HG03060 (cell line): ENCODE data around the gene COX7A2L.

Experiments
- ATAC-seq: cut with Tn5 transposase; IDR thresholded peaks from one replicate; pipeline ENCODE4 v1.9.1; 2021; ENCODE audit warnings: low read depth, moderate number of reproducible peaks; ENCODE audit not compliant: unreplicated experiment

The COX7A2L gene

GRCh38 chr2:42321452-42322064 is 39.5 kb downstream of the COX7A2L start:
- no peak for ATAC-seq

GRCh38 chr2:42319265-42319664 is 41.8 kb downstream of the COX7A2L start:
- no peak for ATAC-seq

GRCh38 chr2:42317945-42318344 is 43.1 kb downstream of the COX7A2L start:
- ATAC-seq, result no peak

- ATAC-seq, result no peak
These were observed 43.5 kb downstream of the COX7A2L start for GRCh38 chr2:42317486-42317885.

GRCh38 chr2:42316910-42317309 is 44.1 kb downstream of the COX7A2L start:
- no peak for ATAC-seq

GRCh38 chr2:42315844-42316470 is 45.1 kb downstream of the COX7A2L start:
- no peak for ATAC-seq

- no peak for ATAC-seq
These were observed 46.0 kb downstream of the COX7A2L start for GRCh38 chr2:42314892-42315468.

- ATAC-seq, result no peak
These were observed 48.9 kb downstream of the COX7A2L start for GRCh38 chr2:42312106-42312505.

- ATAC-seq, result no peak
These were observed 51.0 kb downstream of the COX7A2L start for GRCh38 chr2:42310007-42310515.

- no peak for ATAC-seq
These were observed 51.7 kb downstream of the COX7A2L start for GRCh38 chr2:42309366-42309765.

GRCh38 chr2:42307180-42307579 is 53.8 kb downstream of the COX7A2L start:
- no peak for ATAC-seq

GRCh38 chr2:42304059-42304713 is 56.8 kb downstream of the COX7A2L start:
- no peak for ATAC-seq

GRCh38 chr2:42303252-42303651 is 57.8 kb downstream of the COX7A2L start:
- ATAC-seq, result no peak

GRCh38 chr2:42300527-42300926 is 60.5 kb downstream of the COX7A2L start:
- no peak for ATAC-seq
